ENCODE measurements around the gene JARID2. TPM values are rescaled to one million over a fixed set of nuclear protein-coding genes. Genes with fewer than 3 reads are reported as not detected.

Gene JARID2
- total RNA-seq, 1 donor from 2014 or later: 38.9 TPM

DNA sequence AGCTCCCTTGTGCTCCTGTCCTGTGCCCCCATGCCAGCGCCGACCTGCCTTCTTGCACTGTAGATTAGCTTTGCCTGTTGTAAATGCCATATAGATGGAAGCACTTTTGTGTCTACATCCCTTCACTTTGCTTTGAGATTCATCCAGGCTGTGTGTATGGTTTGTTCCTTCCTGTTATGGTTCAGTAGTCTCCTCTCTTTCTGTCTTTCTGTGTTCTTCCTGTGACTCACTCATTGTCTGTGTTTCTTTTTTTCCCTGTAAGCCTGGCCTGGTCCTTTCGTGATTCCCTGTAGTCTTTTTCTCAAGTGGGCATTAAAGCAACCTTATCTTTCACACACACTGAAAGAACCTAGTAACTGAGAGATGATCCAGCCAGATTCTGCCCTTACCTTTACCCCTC lies 66.6 kb downstream of the JARID2 start:
- Histone ChIP-seq H3K36me3 (no peaks in the 10 kb centered on the region), H3K4me2 (peak overlapping the region; percentile 23), H3K27me3 (no peaks in the 10 kb centered on the region), H3K79me2 (ENCODE audit: low read depth) (peaks cover 100% of the 10 kb centered on the region), H4K20me1 (ENCODE audit: low read depth) (peaks cover 90% of the 10 kb centered on the region), H3K4me3 (no peak overlapping the region), H3K27ac (no peak overlapping the region), H3K4me1 (peaks cover 44% of the 10 kb centered on the region), H3F3A (ENCODE audit: low read depth) (peaks cover 5% of the 10 kb centered on the region), H2AFZ (replicated peaks) (no peak overlapping the region), H3K9ac (no peak overlapping the region), H3K9me3 (ENCODE audit: low read depth) (no peaks in the 10 kb centered on the region)
- no peaks in the 10 kb centered on the region for H3K9me3 Mint-ChIP-seq
- no peaks in the 10 kb centered on the region for H3K36me3 Mint-ChIP-seq
- H3K27ac Mint-ChIP-seq: peak overlapping the region; percentile 6
- H3K27me3 Mint-ChIP-seq (ENCODE audit: insufficient read depth, low read depth): no peaks in the 10 kb centered on the region
- no peak for DNase-seq (ENCODE audit: low spot score)
- no peak for TF ChIP-seq EZH2phosphoT487 (IDR thresholded peaks at IDR 0.05)
- TF ChIP-seq, protein P1, sequence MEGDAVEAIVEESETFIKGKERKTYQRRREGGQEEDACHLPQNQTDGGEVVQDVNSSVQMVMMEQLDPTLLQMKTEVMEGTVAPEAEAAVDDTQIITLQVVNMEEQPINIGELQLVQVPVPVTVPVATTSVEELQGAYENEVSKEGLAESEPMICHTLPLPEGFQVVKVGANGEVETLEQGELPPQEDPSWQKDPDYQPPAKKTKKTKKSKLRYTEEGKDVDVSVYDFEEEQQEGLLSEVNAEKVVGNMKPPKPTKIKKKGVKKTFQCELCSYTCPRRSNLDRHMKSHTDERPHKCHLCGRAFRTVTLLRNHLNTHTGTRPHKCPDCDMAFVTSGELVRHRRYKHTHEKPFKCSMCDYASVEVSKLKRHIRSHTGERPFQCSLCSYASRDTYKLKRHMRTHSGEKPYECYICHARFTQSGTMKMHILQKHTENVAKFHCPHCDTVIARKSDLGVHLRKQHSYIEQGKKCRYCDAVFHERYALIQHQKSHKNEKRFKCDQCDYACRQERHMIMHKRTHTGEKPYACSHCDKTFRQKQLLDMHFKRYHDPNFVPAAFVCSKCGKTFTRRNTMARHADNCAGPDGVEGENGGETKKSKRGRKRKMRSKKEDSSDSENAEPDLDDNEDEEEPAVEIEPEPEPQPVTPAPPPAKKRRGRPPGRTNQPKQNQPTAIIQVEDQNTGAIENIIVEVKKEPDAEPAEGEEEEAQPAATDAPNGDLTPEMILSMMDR (IDR thresholded peaks at IDR 0.05): no peak
- no peak for TF ChIP-seq EZH2 (IDR thresholded peaks at IDR 0.05)
- H3K4me3 Mint-ChIP-seq: no peak overlapping the region
- peaks cover 76% of the 10 kb centered on the region for H3K4me1 Mint-ChIP-seq

- Histone ChIP-seq H3K4me1 (peaks cover 41% of the 10 kb centered on the region), H4K20me1 (ENCODE audit: low read depth) (peaks cover 90% of the 10 kb centered on the region), H2AFZ (replicated peaks) (no peak overlapping the region), H3K36me3 (no peaks in the 10 kb centered on the region), H3K4me2 (no peak overlapping the region), H3K9ac (no peak overlapping the region), H3K79me2 (ENCODE audit: low read depth) (peaks cover 100% of the 10 kb centered on the region), H3K27me3 (no peaks in the 10 kb centered on the region), H3K27ac (no peak overlapping the region), H3K9me3 (ENCODE audit: low read depth) (no peaks in the 10 kb centered on the region), H3K4me3 (no peak overlapping the region), H3F3A (ENCODE audit: low read depth) (peaks cover 12% of the 10 kb centered on the region)
- TF ChIP-seq, protein P1 (IDR thresholded peaks at IDR 0.05): no peak
- TF ChIP-seq EZH2phosphoT487 (IDR thresholded peaks at IDR 0.05) (no peak), EZH2 (IDR thresholded peaks at IDR 0.05) (no peak)
- no peak for DNase-seq (ENCODE audit: low spot score)
- Mint-ChIP-seq H3K36me3 (no peaks in the 10 kb centered on the region), H3K27me3 (ENCODE audit: insufficient read depth, low read depth) (no peaks in the 10 kb centered on the region), H3K27ac (peak overlapping the region; percentile 90), H3K4me1 (peaks cover 76% of the 10 kb centered on the region), H3K4me3 (peak overlapping the region; percentile 3), H3K9me3 (no peaks in the 10 kb centered on the region)
These were observed 67.5 kb downstream of the JARID2 start for GRCh38 chr6:15313367-15313766.

GRCh38 chr6:15316754-15317153 lies 70.9 kb downstream of the JARID2 start:
- no peak overlapping the region for H3K27ac ChIP-seq
- no peaks in the 10 kb centered on the region for H3K27me3 ChIP-seq
- no peaks in the 10 kb centered on the region for H3K36me3 Mint-ChIP-seq
- no peak overlapping the region for H2AFZ ChIP-seq (replicated peaks)
- no peak for DNase-seq (ENCODE audit: low spot score)
- no peaks in the 10 kb centered on the region for H3K27me3 Mint-ChIP-seq (ENCODE audit: insufficient read depth, low read depth)
- no peaks in the 10 kb centered on the region for H3K9me3 Mint-ChIP-seq
- no peak overlapping the region for H3K4me2 ChIP-seq
- H4K20me1 ChIP-seq (ENCODE audit: low read depth): peaks cover 97% of the 10 kb centered on the region
- H3K4me3 ChIP-seq: no peak overlapping the region
- H3F3A ChIP-seq (ENCODE audit: low read depth): peaks cover 24% of the 10 kb centered on the region
- peaks cover 100% of the 10 kb centered on the region for H3K79me2 ChIP-seq (ENCODE audit: low read depth)
- no peaks in the 10 kb centered on the region for H3K9me3 ChIP-seq (ENCODE audit: low read depth)
- H3K27ac Mint-ChIP-seq: no peak overlapping the region
- TF ChIP-seq EZH2 (IDR thresholded peaks at IDR 0.05): no peak
- no peak for TF ChIP-seq EZH2phosphoT487 (IDR thresholded peaks at IDR 0.05)
- TF ChIP-seq, protein P1 (IDR thresholded peaks at IDR 0.05): no peak
- peaks cover 35% of the 10 kb centered on the region for H3K4me1 ChIP-seq
- H3K4me3 Mint-ChIP-seq: no peak overlapping the region
- H3K4me1 Mint-ChIP-seq: peaks cover 82% of the 10 kb centered on the region
- H3K9ac ChIP-seq: no peak overlapping the region
- no peaks in the 10 kb centered on the region for H3K36me3 ChIP-seq
